ENCODE measurements around the gene SIPA1L3.

DNA sequence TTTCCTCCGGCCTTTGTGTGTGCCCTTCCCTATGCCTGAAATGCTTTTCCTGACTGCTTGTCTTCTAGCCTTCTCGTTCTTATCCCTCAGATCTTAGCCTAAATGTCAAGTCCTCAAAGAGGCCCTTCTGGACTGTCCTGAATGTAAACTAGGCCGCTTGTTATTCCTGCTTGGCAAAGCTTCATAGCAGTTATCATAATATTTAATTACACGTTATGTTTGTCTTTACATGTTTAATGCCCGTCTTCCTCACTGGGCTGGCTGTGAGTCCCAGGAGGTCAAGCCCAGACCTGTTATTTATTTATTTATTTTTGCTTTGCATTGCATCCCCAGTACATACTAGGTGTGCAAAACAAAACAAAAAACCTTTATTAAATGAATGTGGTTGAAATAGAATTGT, 62.7 kb downstream of the SIPA1L3 start:
- TF ChIP-seq POLR2A (IDR thresholded peaks at IDR 0.05), result no peak
- TF ChIP-seq, protein P1, sequence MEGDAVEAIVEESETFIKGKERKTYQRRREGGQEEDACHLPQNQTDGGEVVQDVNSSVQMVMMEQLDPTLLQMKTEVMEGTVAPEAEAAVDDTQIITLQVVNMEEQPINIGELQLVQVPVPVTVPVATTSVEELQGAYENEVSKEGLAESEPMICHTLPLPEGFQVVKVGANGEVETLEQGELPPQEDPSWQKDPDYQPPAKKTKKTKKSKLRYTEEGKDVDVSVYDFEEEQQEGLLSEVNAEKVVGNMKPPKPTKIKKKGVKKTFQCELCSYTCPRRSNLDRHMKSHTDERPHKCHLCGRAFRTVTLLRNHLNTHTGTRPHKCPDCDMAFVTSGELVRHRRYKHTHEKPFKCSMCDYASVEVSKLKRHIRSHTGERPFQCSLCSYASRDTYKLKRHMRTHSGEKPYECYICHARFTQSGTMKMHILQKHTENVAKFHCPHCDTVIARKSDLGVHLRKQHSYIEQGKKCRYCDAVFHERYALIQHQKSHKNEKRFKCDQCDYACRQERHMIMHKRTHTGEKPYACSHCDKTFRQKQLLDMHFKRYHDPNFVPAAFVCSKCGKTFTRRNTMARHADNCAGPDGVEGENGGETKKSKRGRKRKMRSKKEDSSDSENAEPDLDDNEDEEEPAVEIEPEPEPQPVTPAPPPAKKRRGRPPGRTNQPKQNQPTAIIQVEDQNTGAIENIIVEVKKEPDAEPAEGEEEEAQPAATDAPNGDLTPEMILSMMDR (IDR thresholded peaks at IDR 0.05), result no peak
